Measurements from ENCODE around the gene GEMIN5. TPM values are rescaled to one million over a fixed set of nuclear protein-coding genes. Genes with fewer than 3 reads are reported as not detected.
"Not testable (repeated sequence)": the region's sequence is repeated elsewhere in the genome, so short reads cannot be mapped to it uniquely, and the experiment has no call there.

The GEMIN5 gene
- total and polyA plus RNA-seq, 2 of the 4 experiments (the other 2 are of a cell fraction) = 9.0 to 31.5 TPM

- H3K9ac ChIP-seq (ENCODE audit: low read depth, low read length); H4K91ac ChIP-seq (ENCODE audit: insufficient read depth, low read depth, low read length); DNase-seq; dilution Hi-C loops (cut with HindIII; ENCODE audit: low sequenced_read_pairs, unreplicated experiment); H2AFZ ChIP-seq (replicated peaks; ENCODE audit: low read length, poor library complexity); POLR2A ChIA-PET (ENCODE audit: unreplicated experiment); H3K9me1 ChIP-seq (ENCODE audit: insufficient read depth, low read length); H3K4me3 ChIP-seq (ENCODE audit: insufficient read depth, low read depth, low read length); CTCF ChIA-PET; H3K4ac ChIP-seq (ENCODE audit: low read depth, low read length); H2AK9ac ChIP-seq (replicated peaks; ENCODE audit: low read depth, low read length, poor library complexity); H3K23ac ChIP-seq (ENCODE audit: low read depth, low read length); H2BK120ac ChIP-seq (ENCODE audit: low read depth, low read length); H3K27me3 ChIP-seq (ENCODE audit: control insufficient read depth, insufficient read depth, low read length); H3K4me1 ChIP-seq (ENCODE audit: control insufficient read depth, insufficient read depth, low read length); H4K8ac ChIP-seq (ENCODE audit: low read depth in 2 of 2, low read length in 2 of 2); H2BK20ac ChIP-seq (ENCODE audit: low read depth, low read length); H2BK5ac ChIP-seq (ENCODE audit: low read depth, low read length, poor library complexity, severe bottlenecking); BruUV-seq (replicated peaks); H3K14ac ChIP-seq (replicated peaks; ENCODE audit: low read depth, low read length); H3K79me1 ChIP-seq (ENCODE audit: low read depth in 1 of 2, low read length in 2 of 2); H3K36me3 ChIP-seq (ENCODE audit: control insufficient read depth, insufficient read depth, low read length); H4K20me1 ChIP-seq (ENCODE audit: insufficient read depth, low read length); ATAC-seq (ENCODE audit: low read depth); H3K56ac ChIP-seq (ENCODE audit: extremely low read depth, insufficient read depth, low read length); H4K5ac ChIP-seq (ENCODE audit: low read depth, low read length); H3K9me3 ChIP-seq (ENCODE audit: control insufficient read depth, insufficient read depth, low read length); H2AK5ac ChIP-seq (ENCODE audit: low read depth, low read length); H3K27ac ChIP-seq (ENCODE audit: insufficient read depth, low read length); H2BK15ac ChIP-seq (ENCODE audit: low read depth, low read length); H3K4me2 ChIP-seq (ENCODE audit: low read depth, low read length); H3K18ac ChIP-seq (ENCODE audit: low read depth, low read length): not testable (repeated sequence)
- peak; percentile 35; the same call in 1 of the 2 replicates for TF ChIP-seq MAFK (IDR thresholded peaks at IDR 0.05; ENCODE audit: low read depth, low read length)
- intact Hi-C loops (cut with micrococcal nuclease) = loop anchor here (10.0 kb wide), 1 partner anchor 1849 kb away; no protein-coding TSS in a partner anchor
- WGBS, 2 experiments (ENCODE audit: extremely low coverage in 2 of 2, insufficient read length in 1 of 2) = 97% methylated on average over 5 of the region's 9 CpGs; no CpG with 5 or more reads in 1 of the 2 experiments
- in situ Hi-C loops (cut with MboI; ENCODE audit: low sequenced_read_pairs) = loop anchor here (10.0 kb wide), 1 partner anchor 1849 kb away; no protein-coding TSS in a partner anchor
These were observed 38.1 kb upstream of the GEMIN5 start for GRCh38 chr5:154976082-154976481.

Measured in IMR-90 (cell line).